ENCODE measurements around the gene GALNT18. TPM values are rescaled to one million over a fixed set of nuclear protein-coding genes. Genes with fewer than 3 reads are reported as not detected.

The GALNT18 gene
- polyA plus RNA-seq, 1 donor from 2014 or later, result 7.6 TPM

DNA sequence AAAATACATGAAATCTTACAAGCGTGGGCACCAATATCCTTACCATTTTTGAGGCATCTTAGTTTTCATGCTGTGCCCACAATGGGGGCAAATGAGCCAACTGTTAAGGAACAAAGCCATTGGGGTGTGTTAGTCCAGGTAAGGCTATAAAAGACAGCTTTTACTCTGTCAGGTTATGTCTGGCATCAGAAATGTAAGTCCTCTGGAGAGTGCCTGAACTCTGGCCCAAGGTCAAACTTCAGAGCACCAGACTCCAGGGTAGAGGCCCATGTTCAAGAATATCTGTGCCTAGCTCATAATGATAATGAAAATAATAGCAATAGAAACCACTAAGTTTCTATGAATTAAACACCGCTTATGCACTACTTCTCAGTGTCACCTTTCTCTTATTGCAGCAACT, 374.2 kb downstream of the GALNT18 start:
- no peak for TF ChIP-seq SMC3 (conservative IDR thresholded peaks at IDR 0.05; ENCODE audit: poor library complexity)
- TF ChIP-seq, protein P1, sequence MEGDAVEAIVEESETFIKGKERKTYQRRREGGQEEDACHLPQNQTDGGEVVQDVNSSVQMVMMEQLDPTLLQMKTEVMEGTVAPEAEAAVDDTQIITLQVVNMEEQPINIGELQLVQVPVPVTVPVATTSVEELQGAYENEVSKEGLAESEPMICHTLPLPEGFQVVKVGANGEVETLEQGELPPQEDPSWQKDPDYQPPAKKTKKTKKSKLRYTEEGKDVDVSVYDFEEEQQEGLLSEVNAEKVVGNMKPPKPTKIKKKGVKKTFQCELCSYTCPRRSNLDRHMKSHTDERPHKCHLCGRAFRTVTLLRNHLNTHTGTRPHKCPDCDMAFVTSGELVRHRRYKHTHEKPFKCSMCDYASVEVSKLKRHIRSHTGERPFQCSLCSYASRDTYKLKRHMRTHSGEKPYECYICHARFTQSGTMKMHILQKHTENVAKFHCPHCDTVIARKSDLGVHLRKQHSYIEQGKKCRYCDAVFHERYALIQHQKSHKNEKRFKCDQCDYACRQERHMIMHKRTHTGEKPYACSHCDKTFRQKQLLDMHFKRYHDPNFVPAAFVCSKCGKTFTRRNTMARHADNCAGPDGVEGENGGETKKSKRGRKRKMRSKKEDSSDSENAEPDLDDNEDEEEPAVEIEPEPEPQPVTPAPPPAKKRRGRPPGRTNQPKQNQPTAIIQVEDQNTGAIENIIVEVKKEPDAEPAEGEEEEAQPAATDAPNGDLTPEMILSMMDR (IDR thresholded peaks at IDR 0.05; ENCODE audit: poor library complexity, severe bottlenecking), result no peak
- TF ChIP-seq EZH2 (IDR thresholded peaks at IDR 0.05; ENCODE audit: borderline replicate concordance, insufficient read depth, low read length, poor library complexity, severe bottlenecking), result no peak
- TF ChIP-seq MXI1 (conservative IDR thresholded peaks at IDR 0.05; ENCODE audit: poor library complexity, severe bottlenecking), result no peak
- no peak for TF ChIP-seq EP300 (conservative IDR thresholded peaks at IDR 0.05; ENCODE audit: poor library complexity, severe bottlenecking)
- TF ChIP-seq TAF1 (IDR thresholded peaks at IDR 0.05; ENCODE audit: low read depth), result no peak
- no peak for TF ChIP-seq RAD21 (conservative IDR thresholded peaks at IDR 0.05)
- no peak for TF ChIP-seq POLR2AphosphoS5 (IDR thresholded peaks at IDR 0.05)
- TF ChIP-seq, protein P2, sequence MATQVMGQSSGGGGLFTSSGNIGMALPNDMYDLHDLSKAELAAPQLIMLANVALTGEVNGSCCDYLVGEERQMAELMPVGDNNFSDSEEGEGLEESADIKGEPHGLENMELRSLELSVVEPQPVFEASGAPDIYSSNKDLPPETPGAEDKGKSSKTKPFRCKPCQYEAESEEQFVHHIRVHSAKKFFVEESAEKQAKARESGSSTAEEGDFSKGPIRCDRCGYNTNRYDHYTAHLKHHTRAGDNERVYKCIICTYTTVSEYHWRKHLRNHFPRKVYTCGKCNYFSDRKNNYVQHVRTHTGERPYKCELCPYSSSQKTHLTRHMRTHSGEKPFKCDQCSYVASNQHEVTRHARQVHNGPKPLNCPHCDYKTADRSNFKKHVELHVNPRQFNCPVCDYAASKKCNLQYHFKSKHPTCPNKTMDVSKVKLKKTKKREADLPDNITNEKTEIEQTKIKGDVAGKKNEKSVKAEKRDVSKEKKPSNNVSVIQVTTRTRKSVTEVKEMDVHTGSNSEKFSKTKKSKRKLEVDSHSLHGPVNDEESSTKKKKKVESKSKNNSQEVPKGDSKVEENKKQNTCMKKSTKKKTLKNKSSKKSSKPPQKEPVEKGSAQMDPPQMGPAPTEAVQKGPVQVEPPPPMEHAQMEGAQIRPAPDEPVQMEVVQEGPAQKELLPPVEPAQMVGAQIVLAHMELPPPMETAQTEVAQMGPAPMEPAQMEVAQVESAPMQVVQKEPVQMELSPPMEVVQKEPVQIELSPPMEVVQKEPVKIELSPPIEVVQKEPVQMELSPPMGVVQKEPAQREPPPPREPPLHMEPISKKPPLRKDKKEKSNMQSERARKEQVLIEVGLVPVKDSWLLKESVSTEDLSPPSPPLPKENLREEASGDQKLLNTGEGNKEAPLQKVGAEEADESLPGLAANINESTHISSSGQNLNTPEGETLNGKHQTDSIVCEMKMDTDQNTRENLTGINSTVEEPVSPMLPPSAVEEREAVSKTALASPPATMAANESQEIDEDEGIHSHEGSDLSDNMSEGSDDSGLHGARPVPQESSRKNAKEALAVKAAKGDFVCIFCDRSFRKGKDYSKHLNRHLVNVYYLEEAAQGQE (IDR thresholded peaks at IDR 0.05; ENCODE audit: borderline replicate concordance), result no peak
- no peak overlapping the region for H3K9ac ChIP-seq (ENCODE audit: low read length)
- no peaks in the 10 kb centered on the region for H3K9me3 ChIP-seq (ENCODE audit: low read length)
- no peaks in the 10 kb centered on the region for H3F3A ChIP-seq (ENCODE audit: insufficient read depth, low read length, poor library complexity, severe bottlenecking)
- H3K79me2 ChIP-seq (replicated peaks; ENCODE audit: insufficient read depth, low read length), result no peaks in the 10 kb centered on the region
- no peak overlapping the region for H3K4me3 ChIP-seq (ENCODE audit: low read length)
- no peaks in the 10 kb centered on the region for H3K36me3 ChIP-seq (ENCODE audit: insufficient read depth, low read length)
- no peak overlapping the region for H2AFZ ChIP-seq (ENCODE audit: low read depth, low read length)
- H4K20me1 ChIP-seq (ENCODE audit: insufficient read depth), result no peaks in the 10 kb centered on the region
- no peaks in the 10 kb centered on the region for H3K27me3 ChIP-seq (ENCODE audit: insufficient read depth, low read depth, low read length)
- H3K9me2 ChIP-seq (ENCODE audit: insufficient read depth, low read length), result no peaks in the 10 kb centered on the region
- no peak overlapping the region for H3K4me2 ChIP-seq (ENCODE audit: low read length)
- no peak overlapping the region for H3K27ac ChIP-seq (ENCODE audit: low read length)

DNA sequence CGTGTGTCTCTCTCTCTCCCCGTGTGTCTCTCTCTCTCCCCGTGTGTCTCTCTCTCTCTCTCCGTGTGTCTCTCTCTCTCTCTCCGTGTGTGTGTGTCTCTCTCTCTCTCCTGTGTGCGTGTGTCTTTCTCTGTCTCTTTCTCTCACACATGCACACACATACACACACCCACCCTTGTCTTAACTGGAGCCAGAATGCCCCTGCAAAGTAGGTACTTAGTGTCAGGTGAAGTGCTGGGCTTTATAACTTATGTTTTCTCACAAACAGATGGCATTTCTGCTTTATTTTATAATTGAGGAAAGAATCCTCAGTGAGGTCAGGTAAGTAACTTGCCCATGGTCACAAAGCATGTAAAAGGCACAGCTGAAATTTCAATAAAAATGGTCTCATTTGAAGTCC, 374.7 kb downstream of the GALNT18 start:
- no peak overlapping the region for H3K27ac ChIP-seq (ENCODE audit: low read length)
- no peaks in the 10 kb centered on the region for H3K79me2 ChIP-seq (replicated peaks; ENCODE audit: insufficient read depth, low read length)
- H3K9me3 ChIP-seq (ENCODE audit: low read length), result no peaks in the 10 kb centered on the region
- no peaks in the 10 kb centered on the region for H4K20me1 ChIP-seq (ENCODE audit: insufficient read depth)
- H3K4me3 ChIP-seq (ENCODE audit: low read length), result no peak overlapping the region
- no peak overlapping the region for H3K9ac ChIP-seq (ENCODE audit: low read length)
- no peak overlapping the region for H3K4me2 ChIP-seq (ENCODE audit: low read length)
- H2AFZ ChIP-seq (ENCODE audit: low read depth, low read length), result no peak overlapping the region
- TF ChIP-seq, protein P2 (IDR thresholded peaks at IDR 0.05; ENCODE audit: borderline replicate concordance), result no peak
- TF ChIP-seq SMC3 (conservative IDR thresholded peaks at IDR 0.05; ENCODE audit: poor library complexity) (no peak), EP300 (conservative IDR thresholded peaks at IDR 0.05; ENCODE audit: poor library complexity, severe bottlenecking) (no peak), POLR2AphosphoS5 (IDR thresholded peaks at IDR 0.05) (no peak), TAF1 (IDR thresholded peaks at IDR 0.05; ENCODE audit: low read depth) (no peak), MXI1 (conservative IDR thresholded peaks at IDR 0.05; ENCODE audit: poor library complexity, severe bottlenecking) (no peak), RAD21 (conservative IDR thresholded peaks at IDR 0.05) (no peak), EZH2 (IDR thresholded peaks at IDR 0.05; ENCODE audit: borderline replicate concordance, insufficient read depth, low read length, poor library complexity, severe bottlenecking) (no peak)
- TF ChIP-seq, protein P1 (IDR thresholded peaks at IDR 0.05; ENCODE audit: poor library complexity, severe bottlenecking), result no peak
- H3F3A ChIP-seq (ENCODE audit: insufficient read depth, low read length, poor library complexity, severe bottlenecking), result no peaks in the 10 kb centered on the region
- H3K27me3 ChIP-seq (ENCODE audit: insufficient read depth, low read depth, low read length), result no peaks in the 10 kb centered on the region
- H3K9me2 ChIP-seq (ENCODE audit: insufficient read depth, low read length), result no peaks in the 10 kb centered on the region
- no peaks in the 10 kb centered on the region for H3K36me3 ChIP-seq (ENCODE audit: insufficient read depth, low read length)

Measured in neural cell (in vitro differentiated cells).